AG09309 (cell line): ENCODE results near the gene VMAC.

ENCODE experiments used
- DNase-seq: peaks from one replicate; pipeline ENCODE4 v3.0.0-alpha.2; 2010; ENCODE audit warnings: low read depth
- H3K4me3 ChIP-seq: 2 replicates; pipeline ENCODE4 v1.5.1; 2011; ENCODE audit warnings: mild to moderate bottlenecking, low read depth, low read length, moderate library complexity; ENCODE audit not compliant: control insufficient read depth
- TF ChIP-seq, protein P1 (sequence below): IDR thresholded peaks from 2 replicates; pipeline ENCODE4 v1.5.1; 2011; ENCODE audit warnings: mild to moderate bottlenecking, low read depth, low read length, inconsistent platforms; ENCODE audit not compliant: insufficient read depth, control insufficient read depth; ENCODE audit errors: missing control alignments

Gene VMAC

DNA sequence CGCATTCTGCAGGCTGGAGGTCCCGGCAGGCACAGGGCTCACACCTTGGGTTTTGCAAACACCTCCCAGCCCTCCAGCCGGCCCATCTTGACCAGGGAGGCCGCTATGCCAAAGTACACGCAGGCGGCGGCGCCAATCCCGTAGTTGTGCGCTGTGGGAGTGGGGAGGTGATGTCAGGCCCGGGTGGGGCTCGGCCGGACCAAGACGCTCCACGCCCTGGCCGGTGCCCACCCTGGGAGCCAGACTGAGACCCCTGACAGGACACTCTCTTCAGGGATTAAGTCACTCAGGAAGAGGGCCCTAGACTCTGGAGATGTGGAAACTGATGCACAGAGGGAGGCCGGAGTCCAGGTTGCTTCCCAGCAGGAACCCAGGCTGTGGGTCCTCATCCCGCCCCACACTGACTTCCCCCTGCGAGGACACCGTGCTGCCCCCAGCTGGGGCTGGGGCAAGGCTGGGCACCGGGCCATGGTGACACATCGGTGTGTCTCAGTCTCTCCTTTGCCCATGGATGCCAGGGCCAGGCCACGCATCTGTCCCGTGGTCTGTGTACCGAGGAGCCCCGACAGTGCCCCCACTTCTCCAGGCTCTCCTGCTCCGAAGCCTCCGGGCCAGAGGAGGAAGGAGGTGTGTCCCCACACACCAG, 9.8 kb upstream of the VMAC start:
- TF ChIP-seq, protein P1, sequence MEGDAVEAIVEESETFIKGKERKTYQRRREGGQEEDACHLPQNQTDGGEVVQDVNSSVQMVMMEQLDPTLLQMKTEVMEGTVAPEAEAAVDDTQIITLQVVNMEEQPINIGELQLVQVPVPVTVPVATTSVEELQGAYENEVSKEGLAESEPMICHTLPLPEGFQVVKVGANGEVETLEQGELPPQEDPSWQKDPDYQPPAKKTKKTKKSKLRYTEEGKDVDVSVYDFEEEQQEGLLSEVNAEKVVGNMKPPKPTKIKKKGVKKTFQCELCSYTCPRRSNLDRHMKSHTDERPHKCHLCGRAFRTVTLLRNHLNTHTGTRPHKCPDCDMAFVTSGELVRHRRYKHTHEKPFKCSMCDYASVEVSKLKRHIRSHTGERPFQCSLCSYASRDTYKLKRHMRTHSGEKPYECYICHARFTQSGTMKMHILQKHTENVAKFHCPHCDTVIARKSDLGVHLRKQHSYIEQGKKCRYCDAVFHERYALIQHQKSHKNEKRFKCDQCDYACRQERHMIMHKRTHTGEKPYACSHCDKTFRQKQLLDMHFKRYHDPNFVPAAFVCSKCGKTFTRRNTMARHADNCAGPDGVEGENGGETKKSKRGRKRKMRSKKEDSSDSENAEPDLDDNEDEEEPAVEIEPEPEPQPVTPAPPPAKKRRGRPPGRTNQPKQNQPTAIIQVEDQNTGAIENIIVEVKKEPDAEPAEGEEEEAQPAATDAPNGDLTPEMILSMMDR = no peak
- no peak for DNase-seq
- H3K4me3 ChIP-seq = no peak overlapping the region

DNA sequence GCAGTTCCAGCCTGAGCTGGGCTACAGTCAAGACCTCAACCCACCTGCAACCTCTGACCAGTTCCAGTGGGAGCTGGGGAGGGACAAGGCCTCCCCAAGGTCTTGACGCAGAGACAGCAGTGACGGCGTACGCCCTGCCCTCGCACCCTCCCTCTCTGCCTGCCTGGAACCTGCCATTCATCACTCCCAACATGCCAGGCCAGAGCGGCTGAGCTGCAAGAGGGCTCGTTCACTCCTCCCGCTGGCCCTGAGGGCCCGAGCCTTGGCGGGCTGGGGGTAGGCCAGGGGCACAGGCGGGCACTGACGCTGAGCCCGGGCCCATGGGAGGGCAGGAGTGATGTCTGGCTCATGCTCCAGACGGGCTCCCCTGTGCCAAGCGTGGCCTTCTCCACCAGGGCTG, 9.3 kb upstream of the VMAC start:
- no peak overlapping the region for H3K4me3 ChIP-seq
- TF ChIP-seq, protein P1 = no peak
- DNase-seq = no peak

DNA sequence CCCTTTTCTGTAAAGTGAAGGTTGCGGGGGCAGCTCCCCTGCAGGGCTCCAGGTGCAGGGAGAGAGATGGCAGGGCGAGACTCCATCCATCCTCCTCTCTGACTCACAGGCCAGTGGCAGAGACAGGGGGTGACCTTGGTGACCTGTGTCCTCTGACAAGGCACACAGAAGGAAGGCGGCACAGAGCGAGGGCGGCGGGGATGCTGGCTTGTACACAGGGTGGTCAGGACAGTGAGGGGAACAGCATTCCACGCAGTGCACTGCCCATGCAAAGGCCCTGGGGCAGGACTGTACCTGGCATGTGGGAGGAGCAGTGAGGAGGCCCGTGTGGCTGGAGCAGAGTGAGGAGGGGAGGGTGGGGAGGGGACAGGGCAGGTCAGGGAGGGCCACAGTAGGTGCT, 8.8 kb upstream of the VMAC start:
- H3K4me3 ChIP-seq = no peak overlapping the region
- TF ChIP-seq, protein P1 = no peak
- DNase-seq = no peak

DNA sequence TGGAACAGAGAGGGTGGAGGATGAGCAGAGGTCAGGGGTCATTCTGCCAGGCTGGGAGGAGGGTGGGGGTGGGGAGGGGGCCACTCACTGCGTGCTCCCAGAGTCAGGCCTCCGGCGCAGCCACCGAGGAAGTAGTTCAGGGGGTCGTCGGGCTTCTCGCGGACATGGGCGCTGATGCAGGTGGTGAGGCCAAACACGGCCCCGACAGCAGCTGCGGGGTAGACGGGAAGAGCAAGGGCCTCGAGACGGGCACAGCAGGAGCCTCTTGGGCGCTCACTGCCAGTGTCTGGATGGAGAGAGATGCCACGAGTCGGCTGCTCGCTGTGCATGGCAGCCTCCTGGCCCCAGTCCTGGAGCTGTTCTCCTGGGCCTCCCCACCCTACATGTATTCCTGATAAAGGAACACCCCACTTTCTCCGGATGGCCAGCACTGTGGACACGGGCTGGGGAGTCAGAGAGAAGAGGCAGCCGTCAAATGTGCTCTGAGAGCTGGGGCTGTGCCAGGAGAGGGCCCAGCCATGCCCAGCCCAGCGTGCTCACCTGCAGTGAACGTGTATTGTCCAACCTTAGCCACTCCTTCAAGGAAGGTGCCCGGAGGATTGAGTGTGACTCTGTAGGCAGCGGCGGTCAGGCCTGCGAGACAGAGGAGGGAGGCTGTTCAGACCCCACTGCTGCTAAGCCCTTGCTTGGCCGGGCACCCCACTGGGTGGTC, 8.2 kb upstream of the VMAC start:
- no peak for DNase-seq
- TF ChIP-seq, protein P1 = no peak
- H3K4me3 ChIP-seq = no peak overlapping the region

DNA sequence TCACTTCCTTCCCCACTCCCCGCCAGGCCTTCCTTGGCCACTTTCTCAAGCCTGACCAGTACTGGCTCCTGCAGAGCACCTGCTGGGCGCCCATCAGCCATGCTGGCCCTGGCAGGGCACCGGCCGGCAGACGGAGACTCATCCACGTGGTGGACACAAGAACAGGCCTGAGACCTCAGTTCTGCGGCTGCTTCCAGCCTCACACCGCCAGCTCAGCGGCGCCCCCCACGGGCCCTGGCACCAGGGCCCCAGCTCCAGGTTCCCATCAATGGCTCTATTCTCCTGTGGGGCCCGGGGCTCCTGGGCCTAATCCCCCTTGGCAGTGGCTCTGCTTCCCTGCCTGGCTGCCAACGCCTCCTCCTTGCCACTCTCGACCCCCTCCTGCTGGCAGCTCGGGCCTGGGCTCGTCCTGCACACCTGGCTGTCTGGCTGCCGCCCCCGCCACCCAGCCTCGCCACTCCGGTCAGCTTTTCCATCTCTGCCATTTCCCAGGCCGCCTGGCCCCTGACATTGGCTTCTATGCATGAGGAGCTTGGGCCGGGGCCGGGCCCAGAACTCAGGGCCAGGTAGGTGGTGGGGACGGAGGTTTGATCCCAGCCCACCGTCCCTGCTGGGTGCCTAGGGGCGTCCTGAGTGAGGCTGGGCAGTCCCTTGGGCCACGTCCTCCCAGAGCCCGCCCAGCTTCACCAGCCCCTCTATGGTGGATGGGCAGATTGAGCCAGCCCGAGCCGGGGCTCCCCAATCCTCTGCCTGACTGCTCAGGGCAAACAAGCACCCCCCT, 7.3 kb upstream of the VMAC start:
- TF ChIP-seq, protein P1 = no peak
- H3K4me3 ChIP-seq = no peak overlapping the region
- no peak for DNase-seq

DNA sequence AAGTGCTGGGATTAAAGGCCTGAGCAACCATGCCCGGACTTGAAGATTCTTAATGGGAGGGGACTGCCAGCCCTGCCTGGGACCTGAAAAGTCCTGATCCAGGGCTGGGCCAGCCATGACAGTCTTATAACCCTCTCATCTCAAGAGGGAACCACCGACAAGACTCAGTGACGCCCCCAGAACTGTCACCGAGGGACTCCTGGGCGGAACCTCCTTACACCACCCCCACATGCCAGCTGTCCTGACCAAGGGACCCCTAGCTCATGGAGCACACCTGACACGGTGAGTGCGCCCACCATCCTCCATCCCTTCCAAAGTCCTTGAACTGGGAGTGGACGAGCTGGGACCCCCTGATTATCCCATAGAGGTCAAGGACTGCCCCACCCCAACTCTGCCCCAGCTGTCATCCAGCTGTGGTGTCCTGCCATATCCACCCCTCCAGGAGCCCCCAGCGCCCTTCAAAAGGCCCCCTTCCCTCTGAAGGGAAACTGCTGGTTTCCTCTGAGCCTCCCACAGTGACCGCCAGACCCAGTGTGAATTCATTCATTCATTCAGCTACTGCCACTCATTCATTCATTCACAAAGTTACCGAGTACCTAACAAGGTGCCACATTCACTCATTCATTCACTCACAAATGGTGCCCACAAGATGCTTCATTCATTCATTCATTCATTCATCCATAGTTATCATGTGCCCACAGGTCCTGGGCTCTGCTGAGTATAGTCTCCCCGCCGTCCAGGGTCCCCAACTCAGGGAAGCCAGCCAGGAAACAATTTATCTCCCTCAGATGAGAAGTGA, 4.7 kb upstream of the VMAC start:
- TF ChIP-seq, protein P1 = no peak

More for the DNA sequence above, 4.7 kb upstream of the VMAC start:
- DNase-seq = no peak
- no peak overlapping the region for H3K4me3 ChIP-seq
